Neural cell (in vitro differentiated cells): ENCODE data around the gene CFAP157. TPM values are rescaled to one million over a fixed set of nuclear protein-coding genes. Genes with fewer than 3 reads are reported as not detected.

Source experiments
- H2AFZ ChIP-seq: fragments of 200-600, 300-800 bp; sonication (generic), shearing (Covaris generic); 2 replicates; pipeline ENCODE4 v1.6.0; 2014; ENCODE audit warnings: low read depth, mild to moderate bottlenecking, antibody characterized with exemption, low read length, moderate library complexity
- H3F3A ChIP-seq: fragments of 200-600 bp; shearing (Covaris generic); 2 replicates; pipeline ENCODE4 v1.6.1; 2016; ENCODE audit warnings: mild to moderate bottlenecking, moderate library complexity, mixed read lengths, antibody characterized with exemption, low read length; ENCODE audit not compliant: insufficient read depth, poor library complexity, severe bottlenecking
- H3K27ac ChIP-seq: fragments of 200-600, 300-800 bp; sonication (generic), shearing (Covaris generic); 2 replicates; pipeline ENCODE4 v1.5.1; 2014; ENCODE audit warnings: mild to moderate bottlenecking, low read length, moderate library complexity
- H3K27me3 ChIP-seq: fragments of 300-800, 200-600 bp; sonication (generic), shearing (Covaris generic); 2 replicates; pipeline ENCODE4 v1.6.0; 2014; ENCODE audit warnings: mild to moderate bottlenecking, low read depth, low read length, moderate library complexity; ENCODE audit not compliant: insufficient read depth
- H3K36me3 ChIP-seq: fragments of 300-800, 200-600 bp; sonication (generic), shearing (Covaris generic); 2 replicates; pipeline ENCODE4 v1.5.1; 2014; ENCODE audit warnings: mild to moderate bottlenecking, antibody characterized with exemption, low read length, moderate library complexity; ENCODE audit not compliant: insufficient read depth
- H3K4me2 ChIP-seq: fragments of 300-800, 200-600 bp; sonication (generic), shearing (Covaris generic); 2 replicates; pipeline ENCODE4 v1.6.0; 2014; ENCODE audit warnings: mild to moderate bottlenecking, low read length
- H3K4me3 ChIP-seq: fragments of 300-800, 200-600 bp; sonication (generic), shearing (Covaris generic); 2 replicates; pipeline ENCODE4 v1.5.1; 2014; ENCODE audit warnings: mild to moderate bottlenecking, low read length, moderate library complexity
- H3K79me2 ChIP-seq: fragments of 200-600 bp; shearing (Covaris generic); replicated peaks from 2 replicates; pipeline ENCODE4 v1.6.0; 2014; ENCODE audit warnings: mild to moderate bottlenecking, low read length, moderate library complexity; ENCODE audit not compliant: insufficient read depth
- H3K9ac ChIP-seq: fragments of 300-800, 200-600 bp; sonication (generic), shearing (Covaris generic); 2 replicates; pipeline ENCODE4 v1.6.1; 2016; ENCODE audit warnings: mild to moderate bottlenecking, low read length, mixed read lengths
- H3K9me2 ChIP-seq: fragments of 200-600 bp; shearing (Covaris generic); 2 replicates; pipeline ENCODE4 v1.6.1; 2016; ENCODE audit warnings: mild to moderate bottlenecking, low read length, mixed read lengths; ENCODE audit not compliant: insufficient read depth
- H3K9me3 ChIP-seq: fragments of 200-600, 300-800 bp; sonication (generic), shearing (Covaris generic); 2 replicates; pipeline ENCODE4 v1.6.1; 2016; ENCODE audit warnings: mild to moderate bottlenecking, mixed run types, low read length, moderate library complexity, mixed read lengths
- H4K20me1 ChIP-seq: fragments of 200-600 bp; shearing (Covaris generic); 2 replicates; pipeline ENCODE4 v1.6.1; 2016; ENCODE audit warnings: mild to moderate bottlenecking, mixed run types; ENCODE audit not compliant: insufficient read depth
- CTCF ChIP-seq: fragments of 450-650 bp; IDR thresholded peaks from 2 replicates; pipeline ENCODE4 v1.5.1; 2014; ENCODE audit warnings: antibody characterized with exemption, mild to moderate bottlenecking, moderate library complexity; ENCODE audit not compliant: poor library complexity, severe bottlenecking
- EP300 ChIP-seq: fragments of 450-650 bp; conservative IDR thresholded peaks from 2 replicates; pipeline ENCODE4 v1.6.1; 2014; ENCODE audit warnings: antibody characterized with exemption, mild to moderate bottlenecking, moderate library complexity; ENCODE audit not compliant: poor library complexity, severe bottlenecking
- EZH2 ChIP-seq: fragments of 200-600, 300-800 bp; shearing (Covaris generic), sonication (generic); IDR thresholded peaks from 2 replicates; pipeline ENCODE4 v1.6.1; 2014; ENCODE audit warnings: antibody characterized with exemption, low read length, borderline replicate concordance, mild to moderate bottlenecking; ENCODE audit not compliant: insufficient read depth, poor library complexity, severe bottlenecking
- MXI1 ChIP-seq: fragments of 450-650 bp; conservative IDR thresholded peaks from 2 replicates; pipeline ENCODE4 v1.6.1; 2014; ENCODE audit warnings: antibody characterized with exemption, mild to moderate bottlenecking; ENCODE audit not compliant: poor library complexity, severe bottlenecking
- POLR2AphosphoS5 ChIP-seq: IDR thresholded peaks from 2 replicates; pipeline ENCODE4 v1.6.1; 2012
- RAD21 ChIP-seq: fragments of 450-650 bp; conservative IDR thresholded peaks from 2 replicates; pipeline ENCODE4 v1.6.1; 2014; ENCODE audit warnings: antibody characterized with exemption, mild to moderate bottlenecking, moderate library complexity
- REST ChIP-seq: IDR thresholded peaks from 2 replicates; pipeline ENCODE4 v1.6.1; 2012; ENCODE audit warnings: borderline replicate concordance
- SMC3 ChIP-seq: fragments of 450-650 bp; conservative IDR thresholded peaks from 2 replicates; pipeline ENCODE4 v1.6.1; 2014; ENCODE audit warnings: antibody characterized with exemption, mild to moderate bottlenecking, moderate library complexity; ENCODE audit not compliant: poor library complexity
- TAF1 ChIP-seq: IDR thresholded peaks from 2 replicates; pipeline ENCODE4 v1.6.1; 2012; ENCODE audit warnings: low read depth
- polyA plus RNA-seq: library from polyadenylated mRNA; depleted of rRNA; stranded (reverse); fragments of >200 nt; gene quantifications from 2 replicates; pipeline ENCODE4 v1.2.3, GENCODE V29; 2014

CFAP157 gene
- polyA plus RNA-seq, 1 donor from 2014 or later, result 1.3 TPM

- H3K27me3 ChIP-seq, result no peaks in the 10 kb centered on the region
- H3K9me3 ChIP-seq, result no peaks in the 10 kb centered on the region
- no peaks in the 10 kb centered on the region for H3K9me2 ChIP-seq
- no peak overlapping the region for H3K4me3 ChIP-seq
- no peaks in the 10 kb centered on the region for H4K20me1 ChIP-seq
- TF ChIP-seq SMC3 (no peak), EZH2 (no peak), REST (no peak), POLR2AphosphoS5 (no peak), CTCF (no peak), RAD21 (no peak), EP300 (no peak), MXI1 (no peak), TAF1 (no peak)
- H2AFZ ChIP-seq, result no peak overlapping the region
- no peak overlapping the region for H3K9ac ChIP-seq
- no peak overlapping the region for H3K27ac ChIP-seq
- no peaks in the 10 kb centered on the region for H3K79me2 ChIP-seq
- no peak overlapping the region for H3K4me2 ChIP-seq
- H3K36me3 ChIP-seq, result no peaks in the 10 kb centered on the region
- no peaks in the 10 kb centered on the region for H3F3A ChIP-seq
Measured at GRCh38 chr9:127722055-127722745, 15.4 kb downstream of the CFAP157 start.

GRCh38 chr9:127723013-127723412, 16.2 kb downstream of the CFAP157 start:
- Histone ChIP-seq H3K9me2 (no peaks in the 10 kb centered on the region), H3K9me3 (no peaks in the 10 kb centered on the region), H3K9ac (no peak overlapping the region), H3K79me2 (no peaks in the 10 kb centered on the region), H3K4me2 (no peak overlapping the region), H4K20me1 (no peaks in the 10 kb centered on the region), H3K4me3 (no peak overlapping the region), H3F3A (no peaks in the 10 kb centered on the region), H3K36me3 (no peaks in the 10 kb centered on the region), H3K27me3 (no peaks in the 10 kb centered on the region), H2AFZ (no peak overlapping the region), H3K27ac (no peak overlapping the region)
- TF ChIP-seq REST (no peak), POLR2AphosphoS5 (no peak), TAF1 (no peak), EP300 (no peak), CTCF (no peak), EZH2 (no peak), SMC3 (no peak), MXI1 (no peak), RAD21 (no peak)
